HG03103 (cell line): ENCODE measurements around the gene ARSG.

Source experiments
- ATAC-seq: cut with Tn5 transposase; IDR thresholded peaks from one replicate; pipeline ENCODE4 v1.9.1; 2021; ENCODE audit warnings: low read depth; ENCODE audit not compliant: unreplicated experiment

ARSG gene

GRCh38 chr17:68423251-68423650 lies 132.0 kb downstream of the ARSG start:
- no peak for ATAC-seq

GRCh38 chr17:68424203-68424602 lies 132.9 kb downstream of the ARSG start:
- no peak for ATAC-seq

- ATAC-seq, result no peak
Measured at GRCh38 chr17:68424861-68425260, 133.6 kb downstream of the ARSG start.

- no peak for ATAC-seq
Measured at GRCh38 chr17:68425979-68426378, 134.7 kb downstream of the ARSG start.

GRCh38 chr17:68427575-68427974 lies 136.3 kb downstream of the ARSG start:
- no peak for ATAC-seq

GRCh38 chr17:68428498-68429172 lies 137.3 kb downstream of the ARSG start:
- no peak for ATAC-seq

GRCh38 chr17:68429881-68430280 lies 138.6 kb downstream of the ARSG start:
- no peak for ATAC-seq

GRCh38 chr17:68431045-68431608 lies 139.8 kb downstream of the ARSG start:
- ATAC-seq, result no peak

- ATAC-seq, result no peak
Measured at GRCh38 chr17:68431661-68432071, 140.4 kb downstream of the ARSG start.

- no peak for ATAC-seq
Measured at GRCh38 chr17:68432086-68432864, 141.0 kb downstream of the ARSG start.

GRCh38 chr17:68433211-68433610 lies 141.9 kb downstream of the ARSG start:
- no peak for ATAC-seq

- ATAC-seq, result no peak
Measured at GRCh38 chr17:68433911-68434508, 142.7 kb downstream of the ARSG start.

GRCh38 chr17:68435361-68435760 lies 144.1 kb downstream of the ARSG start:
- no peak for ATAC-seq

- ATAC-seq, result no peak
Measured at GRCh38 chr17:68435876-68436842, 144.9 kb downstream of the ARSG start.

- peak; percentile 61 for ATAC-seq
Measured at GRCh38 chr17:68437979-68438822, 146.9 kb downstream of the ARSG start.

- ATAC-seq, result no peak
Measured at GRCh38 chr17:68439656-68440290, 148.5 kb downstream of the ARSG start.

GRCh38 chr17:68440526-68440925 lies 149.2 kb downstream of the ARSG start:
- ATAC-seq, result no peak

GRCh38 chr17:68441070-68441770 lies 149.9 kb downstream of the ARSG start:
- ATAC-seq, result no peak
